HEK293 (cell line): ENCODE data around the gene MMP24OS.

Experiments used
- CTCF ChIA-PET: fragments of 350-600 bp; formaldehyde crosslinking; extraction: SDS; loops from one replicate; lab custom pipeline; 2021; ENCODE audit warnings: antibody characterized with exemption; lab: Yijun Ruan, JAX
- POLR2A ChIA-PET: fragments of 300-600 bp; formaldehyde crosslinking; extraction: SDS; loops from one replicate; lab custom pipeline; 2020; ENCODE audit warnings: antibody characterized with exemption, inconsistent platforms; lab: Yijun Ruan, JAX
- H3K27ac ChIP-seq: fragments of 200-500 bp; sonication (Bioruptor generic); 2 replicates; pipeline ENCODE4 v1.5.1; 2014; ENCODE audit warnings: low read depth, low read length, control low read depth, inconsistent platforms; ENCODE audit errors: extremely low read depth
- H3K36me3 ChIP-seq, 2 experiments: fragments of 200-500 bp in 1 of 2; sonication (Bioruptor generic) in 1 of 2; 1 replicate in 1 of 2; 2 replicates in 1 of 2; pipeline ENCODE4 v1.5.1; 2014 to 2017; ENCODE audit warnings: inconsistent platforms in 2 of 2, low read length in 2 of 2; ENCODE audit not compliant: control insufficient read depth in 2 of 2, insufficient read depth in 1 of 2
- H3K4me1 ChIP-seq: fragments of 200-500 bp; sonication (Bioruptor generic); 2 replicates; pipeline ENCODE4 v1.5.1; 2014; ENCODE audit warnings: mild to moderate bottlenecking, low read length, inconsistent platforms; ENCODE audit not compliant: control insufficient read depth, insufficient read depth
- H3K4me3 ChIP-seq: 2 replicates; pipeline ENCODE4 v1.5.1; 2011; ENCODE audit warnings: low read depth, mild to moderate bottlenecking, control low read depth, low read length, moderate library complexity
- H3K9me3 ChIP-seq: fragments of 200-500 bp; sonication (Bioruptor generic); 2 replicates; pipeline ENCODE4 v1.5.1; 2014; ENCODE audit warnings: low read depth, low read length, inconsistent platforms; ENCODE audit not compliant: control insufficient read depth, insufficient read depth
- MZF1 ChIP-seq: fragments of 450-650 bp; formaldehyde crosslinking; IDR thresholded peaks from 2 replicates; pipeline ENCODE4 v1.5.1; 2017; ENCODE audit warnings: missing biosample characterization, missing genetic modification characterization, borderline replicate concordance
- TRIM28 ChIP-seq: IDR thresholded peaks from 2 replicates; pipeline ENCODE4 v1.6.1; 2011; ENCODE audit warnings: low read length, control low read depth, borderline replicate concordance
- ZBTB20 ChIP-seq: fragments of 450-650 bp; formaldehyde crosslinking; IDR thresholded peaks from 2 replicates; pipeline ENCODE4 v1.5.1; 2016; ENCODE audit warnings: missing biosample characterization, missing genetic modification characterization
- ZFHX2 ChIP-seq: fragments of 450-650 bp; formaldehyde crosslinking; conservative IDR thresholded peaks from 2 replicates; pipeline ENCODE4 v1.5.1; 2016; ENCODE audit warnings: missing biosample characterization, missing genetic modification characterization
- ZIC2 ChIP-seq: fragments of 450-650 bp; formaldehyde crosslinking; IDR thresholded peaks from 2 replicates; pipeline ENCODE4 v1.5.1; 2016; ENCODE audit warnings: missing biosample characterization, missing genetic modification characterization
- ZNF133 ChIP-seq: fragments of 450-650 bp; formaldehyde crosslinking; IDR thresholded peaks from 2 replicates; pipeline ENCODE4 v1.5.1; 2016; ENCODE audit warnings: missing biosample characterization, missing genetic modification characterization
- ZNF138 ChIP-seq: fragments of 450-650 bp; formaldehyde crosslinking; IDR thresholded peaks from 2 replicates; pipeline ENCODE4 v1.5.1; 2016; ENCODE audit warnings: missing biosample characterization, missing genetic modification characterization, borderline replicate concordance
- ZNF169 ChIP-seq: fragments of 450-650 bp; formaldehyde crosslinking; IDR thresholded peaks from 2 replicates; pipeline ENCODE4 v1.5.1; 2016; ENCODE audit warnings: missing biosample characterization, missing genetic modification characterization
- ZNF239 ChIP-seq: fragments of 450-650 bp; formaldehyde crosslinking; IDR thresholded peaks from 2 replicates; pipeline ENCODE4 v1.5.1; 2016; ENCODE audit warnings: missing biosample characterization, missing genetic modification characterization
- ZNF292 ChIP-seq: fragments of 450-650 bp; formaldehyde crosslinking; IDR thresholded peaks from 2 replicates; pipeline ENCODE4 v1.5.1; 2016; ENCODE audit warnings: low read depth, missing biosample characterization, missing genetic modification characterization, borderline replicate concordance
- ZNF324 ChIP-seq: fragments of 450-650 bp; formaldehyde crosslinking; IDR thresholded peaks from 2 replicates; pipeline ENCODE4 v1.5.1; 2016; ENCODE audit warnings: missing biosample characterization, missing genetic modification characterization
- ZNF394 ChIP-seq: fragments of 450-650 bp; formaldehyde crosslinking; IDR thresholded peaks from 2 replicates; pipeline ENCODE4 v1.5.1; 2016; ENCODE audit warnings: missing biosample characterization, missing genetic modification characterization, mild to moderate bottlenecking, moderate library complexity, borderline replicate concordance
- ZNF426 ChIP-seq: fragments of 450-650 bp; formaldehyde crosslinking; IDR thresholded peaks from 2 replicates; pipeline ENCODE4 v1.5.1; 2017; ENCODE audit warnings: missing biosample characterization, missing genetic modification characterization, mild to moderate bottlenecking, inconsistent platforms, moderate library complexity
- ZNF473 ChIP-seq: fragments of 450-650 bp; formaldehyde crosslinking; IDR thresholded peaks from 2 replicates; pipeline ENCODE4 v1.5.1; 2017; ENCODE audit warnings: missing biosample characterization, missing genetic modification characterization
- ZNF48 ChIP-seq: fragments of 450-650 bp; formaldehyde crosslinking; IDR thresholded peaks from 2 replicates; pipeline ENCODE4 v1.5.1; 2016; ENCODE audit warnings: missing biosample characterization, missing genetic modification characterization
- ZNF529 ChIP-seq: fragments of 450-650 bp; formaldehyde crosslinking; IDR thresholded peaks from 2 replicates; pipeline ENCODE4 v1.5.1; 2017; ENCODE audit warnings: missing genetic modification characterization, missing biosample characterization; ENCODE audit not compliant: insufficient replicate concordance
- ZNF600 ChIP-seq: fragments of 450-650 bp; formaldehyde crosslinking; IDR thresholded peaks from 2 replicates; pipeline ENCODE4 v1.5.1; 2016; ENCODE audit warnings: missing biosample characterization, missing genetic modification characterization
- ZNF623 ChIP-seq: fragments of 450-650 bp; formaldehyde crosslinking; IDR thresholded peaks from 2 replicates; pipeline ENCODE4 v1.5.1; 2016; ENCODE audit warnings: missing biosample characterization, missing genetic modification characterization
- ZNF654 ChIP-seq: fragments of 450-650 bp; formaldehyde crosslinking; IDR thresholded peaks from 2 replicates; pipeline ENCODE4 v1.5.1; 2016; ENCODE audit warnings: low read depth, missing biosample characterization, missing genetic modification characterization
- ZNF660 ChIP-seq: fragments of 450-650 bp; IDR thresholded peaks from 2 replicates; pipeline ENCODE4 v1.5.1; 2018; ENCODE audit warnings: missing biosample characterization, mild to moderate bottlenecking, missing genetic modification characterization
- ZNF664 ChIP-seq: fragments of 450-650 bp; formaldehyde crosslinking; IDR thresholded peaks from 2 replicates; pipeline ENCODE4 v1.5.1; 2016; ENCODE audit warnings: missing biosample characterization, missing genetic modification characterization
- ZNF677 ChIP-seq: fragments of 450-650 bp; IDR thresholded peaks from 2 replicates; pipeline ENCODE4 v1.5.0; 2018; ENCODE audit warnings: missing biosample characterization, mild to moderate bottlenecking, missing genetic modification characterization, moderate library complexity
- ZNF785 ChIP-seq: fragments of 450-650 bp; formaldehyde crosslinking; IDR thresholded peaks from 2 replicates; pipeline ENCODE4 v1.5.1; 2016; ENCODE audit warnings: missing biosample characterization, missing genetic modification characterization
- TF ChIP-seq, protein P1 (sequence below): fragments of 450-650 bp; formaldehyde crosslinking; IDR thresholded peaks from 2 replicates; pipeline ENCODE4 v1.5.1; 2016; ENCODE audit warnings: missing biosample characterization, missing genetic modification characterization
- TF ChIP-seq, protein P2 (sequence below): fragments of 450-650 bp; formaldehyde crosslinking; IDR thresholded peaks from 2 replicates; pipeline ENCODE4 v1.5.1; 2017; ENCODE audit warnings: missing biosample characterization, missing genetic modification characterization
- TF ChIP-seq, protein P3 (sequence below): fragments of 450-650 bp; formaldehyde crosslinking; IDR thresholded peaks from 2 replicates; pipeline ENCODE4 v1.5.1; 2016; ENCODE audit warnings: missing biosample characterization, missing genetic modification characterization
- TF ChIP-seq, protein P4 (sequence below): fragments of 450-650 bp; formaldehyde crosslinking; IDR thresholded peaks from 2 replicates; pipeline ENCODE4 v1.5.1; 2016; ENCODE audit warnings: missing biosample characterization, missing genetic modification characterization

The MMP24OS gene

DNA sequence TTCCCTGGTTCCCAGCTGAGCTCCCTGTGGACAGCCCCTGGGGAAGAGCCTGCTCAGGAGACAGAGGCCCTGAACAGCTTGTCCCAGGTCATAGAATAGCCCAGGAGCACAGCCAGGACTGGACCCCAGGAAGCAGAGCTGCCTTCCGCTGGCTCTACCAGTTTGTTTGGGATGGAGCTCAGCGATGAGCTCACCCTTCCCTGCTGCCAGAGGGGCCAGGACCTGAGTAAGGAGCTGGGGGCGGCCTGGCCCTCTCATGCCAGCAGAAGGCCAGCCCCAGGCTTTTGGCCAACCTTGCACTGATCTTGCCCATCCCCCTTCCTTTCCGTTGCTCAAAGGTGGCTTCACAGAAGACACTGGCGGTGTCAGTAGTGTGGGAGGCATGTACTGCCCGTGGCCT, 17.5 kb downstream of the MMP24OS start:
- Histone ChIP-seq H3K27ac (no peak overlapping the region), H3K4me1 (no peaks in the 10 kb centered on the region), H3K4me3 (no peak overlapping the region), H3K9me3 (no peaks in the 10 kb centered on the region), H3K36me3 (no peaks in the 10 kb centered on the region)
- POLR2A ChIA-PET, result interaction anchor here (0.6 kb wide), 2 partner anchors 170 to 179 kb away, joined by 3 to 5 read pairs; no protein-coding TSS in a partner anchor
- TF ChIP-seq ZFHX2 (tag by site-specific recombination), result peak; percentile 33; the same call in 1 of the 2 replicates
- peak; percentile 68 for TF ChIP-seq ZIC2 (tag by site-specific recombination)
- no peak for TF ChIP-seq ZBTB20 (tag by site-specific recombination)
- CTCF ChIA-PET, result interaction anchor here (0.7 to 1.0 kb wide), 2 partner anchors 9 to 410 kb away, joined by 3 read pairs; no protein-coding TSS in a partner anchor

DNA sequence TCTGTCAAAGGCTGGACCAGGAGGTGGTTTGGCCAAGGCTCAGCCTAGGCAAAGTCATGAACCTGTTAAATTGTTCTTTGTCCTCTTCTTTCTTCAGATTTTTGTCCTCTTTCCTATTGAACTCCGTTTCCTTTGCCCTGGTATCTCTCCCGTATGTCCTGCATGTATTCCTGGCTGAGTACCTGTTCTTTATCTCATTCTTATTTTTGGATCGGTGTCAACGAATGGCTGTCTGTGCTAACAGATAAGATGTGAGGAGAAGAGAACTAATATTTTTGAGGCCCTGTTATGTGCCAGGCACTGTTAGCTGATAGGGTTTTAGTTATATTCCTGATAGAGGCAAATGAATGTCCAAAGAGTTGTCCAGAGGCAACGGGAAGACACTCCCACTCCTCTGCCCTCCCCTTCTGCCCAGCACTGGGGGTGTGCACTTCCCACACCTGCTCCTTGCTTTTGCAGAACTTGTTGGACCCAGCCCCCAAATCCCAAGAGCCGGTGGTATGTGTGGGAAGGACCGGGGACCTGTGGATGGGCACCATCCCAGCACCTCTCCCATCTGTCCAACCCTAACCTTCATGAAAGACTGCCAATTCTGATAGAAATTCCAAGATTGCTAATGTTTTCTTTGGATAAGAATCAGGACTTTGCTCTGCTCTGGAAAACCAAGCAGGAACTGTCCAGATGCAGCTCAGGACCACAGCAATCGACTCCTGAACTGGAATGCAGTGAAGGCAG, 20.6 kb downstream of the MMP24OS start:
- CTCF ChIA-PET, result interaction anchor here (1.6 kb wide), 1 partner anchor 112 kb away, joined by 4 read pairs; no protein-coding TSS in a partner anchor
- Histone ChIP-seq H3K27ac (no peak overlapping the region), H3K9me3 (no peaks in the 10 kb centered on the region), H3K36me3 (no peaks in the 10 kb centered on the region), H3K4me1 (no peaks in the 10 kb centered on the region), H3K4me3 (no peak overlapping the region)
- POLR2A ChIA-PET, result interaction anchor here (0.5 kb wide), 1 partner anchor 26 kb away, joined by 4 read pairs; no protein-coding TSS in a partner anchor
- no peak for TF ChIP-seq ZNF394
- TF ChIP-seq, protein P1, sequence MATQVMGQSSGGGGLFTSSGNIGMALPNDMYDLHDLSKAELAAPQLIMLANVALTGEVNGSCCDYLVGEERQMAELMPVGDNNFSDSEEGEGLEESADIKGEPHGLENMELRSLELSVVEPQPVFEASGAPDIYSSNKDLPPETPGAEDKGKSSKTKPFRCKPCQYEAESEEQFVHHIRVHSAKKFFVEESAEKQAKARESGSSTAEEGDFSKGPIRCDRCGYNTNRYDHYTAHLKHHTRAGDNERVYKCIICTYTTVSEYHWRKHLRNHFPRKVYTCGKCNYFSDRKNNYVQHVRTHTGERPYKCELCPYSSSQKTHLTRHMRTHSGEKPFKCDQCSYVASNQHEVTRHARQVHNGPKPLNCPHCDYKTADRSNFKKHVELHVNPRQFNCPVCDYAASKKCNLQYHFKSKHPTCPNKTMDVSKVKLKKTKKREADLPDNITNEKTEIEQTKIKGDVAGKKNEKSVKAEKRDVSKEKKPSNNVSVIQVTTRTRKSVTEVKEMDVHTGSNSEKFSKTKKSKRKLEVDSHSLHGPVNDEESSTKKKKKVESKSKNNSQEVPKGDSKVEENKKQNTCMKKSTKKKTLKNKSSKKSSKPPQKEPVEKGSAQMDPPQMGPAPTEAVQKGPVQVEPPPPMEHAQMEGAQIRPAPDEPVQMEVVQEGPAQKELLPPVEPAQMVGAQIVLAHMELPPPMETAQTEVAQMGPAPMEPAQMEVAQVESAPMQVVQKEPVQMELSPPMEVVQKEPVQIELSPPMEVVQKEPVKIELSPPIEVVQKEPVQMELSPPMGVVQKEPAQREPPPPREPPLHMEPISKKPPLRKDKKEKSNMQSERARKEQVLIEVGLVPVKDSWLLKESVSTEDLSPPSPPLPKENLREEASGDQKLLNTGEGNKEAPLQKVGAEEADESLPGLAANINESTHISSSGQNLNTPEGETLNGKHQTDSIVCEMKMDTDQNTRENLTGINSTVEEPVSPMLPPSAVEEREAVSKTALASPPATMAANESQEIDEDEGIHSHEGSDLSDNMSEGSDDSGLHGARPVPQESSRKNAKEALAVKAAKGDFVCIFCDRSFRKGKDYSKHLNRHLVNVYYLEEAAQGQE (tag by site-specific recombination), result 0 out of 2 replicates have a peak, but pooled peaks have one; percentile 40
- TF ChIP-seq ZNF138 (tag by site-specific recombination), result no peak
- peak; percentile 35; the same call in 1 of the 2 replicates for TF ChIP-seq ZFHX2 (tag by site-specific recombination)
- TF ChIP-seq ZNF48, result no peak
- TF ChIP-seq ZNF529, result no peak
- no peak for TF ChIP-seq ZNF426
- no peak for TF ChIP-seq ZNF677 (tag by site-specific recombination)
- TF ChIP-seq ZNF654 (tag by site-specific recombination), result no peak
- TF ChIP-seq ZNF239 (tag by site-specific recombination), result no peak
- TF ChIP-seq ZNF785 (tag by site-specific recombination), result no peak
- no peak for TF ChIP-seq ZNF623 (tag by site-specific recombination)
- no peak for TF ChIP-seq ZNF324 (tag by site-specific recombination)
- TF ChIP-seq MZF1, result no peak
- TF ChIP-seq ZNF133 (tag by site-specific recombination), result no peak
- TF ChIP-seq, protein P2, sequence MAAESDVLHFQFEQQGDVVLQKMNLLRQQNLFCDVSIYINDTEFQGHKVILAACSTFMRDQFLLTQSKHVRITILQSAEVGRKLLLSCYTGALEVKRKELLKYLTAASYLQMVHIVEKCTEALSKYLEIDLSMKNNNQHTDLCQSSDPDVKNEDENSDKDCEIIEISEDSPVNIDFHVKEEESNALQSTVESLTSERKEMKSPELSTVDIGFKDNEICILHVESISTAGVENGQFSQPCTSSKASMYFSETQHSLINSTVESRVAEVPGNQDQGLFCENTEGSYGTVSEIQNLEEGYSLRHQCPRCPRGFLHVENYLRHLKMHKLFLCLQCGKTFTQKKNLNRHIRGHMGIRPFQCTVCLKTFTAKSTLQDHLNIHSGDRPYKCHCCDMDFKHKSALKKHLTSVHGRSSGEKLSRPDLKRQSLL, result no peak
- TF ChIP-seq ZNF600 (tag by site-specific recombination), result 0 out of 2 replicates have a peak, but pooled peaks have one; percentile 33
- 0 out of 2 replicates have a peak, but pooled peaks have one; percentile 47 for TF ChIP-seq ZNF664 (tag by site-specific recombination)
- no peak for TF ChIP-seq ZNF169 (tag by site-specific recombination)
- TF ChIP-seq ZBTB20 (tag by site-specific recombination), result no peak
- TF ChIP-seq, protein P3, sequence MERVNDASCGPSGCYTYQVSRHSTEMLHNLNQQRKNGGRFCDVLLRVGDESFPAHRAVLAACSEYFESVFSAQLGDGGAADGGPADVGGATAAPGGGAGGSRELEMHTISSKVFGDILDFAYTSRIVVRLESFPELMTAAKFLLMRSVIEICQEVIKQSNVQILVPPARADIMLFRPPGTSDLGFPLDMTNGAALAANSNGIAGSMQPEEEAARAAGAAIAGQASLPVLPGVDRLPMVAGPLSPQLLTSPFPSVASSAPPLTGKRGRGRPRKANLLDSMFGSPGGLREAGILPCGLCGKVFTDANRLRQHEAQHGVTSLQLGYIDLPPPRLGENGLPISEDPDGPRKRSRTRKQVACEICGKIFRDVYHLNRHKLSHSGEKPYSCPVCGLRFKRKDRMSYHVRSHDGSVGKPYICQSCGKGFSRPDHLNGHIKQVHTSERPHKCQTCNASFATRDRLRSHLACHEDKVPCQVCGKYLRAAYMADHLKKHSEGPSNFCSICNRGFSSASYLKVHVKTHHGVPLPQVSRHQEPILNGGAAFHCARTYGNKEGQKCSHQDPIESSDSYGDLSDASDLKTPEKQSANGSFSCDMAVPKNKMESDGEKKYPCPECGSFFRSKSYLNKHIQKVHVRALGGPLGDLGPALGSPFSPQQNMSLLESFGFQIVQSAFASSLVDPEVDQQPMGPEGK (tag by site-specific recombination), result no peak
- TF ChIP-seq ZNF292 (tag by site-specific recombination), result no peak
- TF ChIP-seq ZNF473 (tag by site-specific recombination), result no peak
- TF ChIP-seq ZNF660 (tag by site-specific recombination), result no peak
- no peak for TF ChIP-seq TRIM28
- TF ChIP-seq, protein P4, sequence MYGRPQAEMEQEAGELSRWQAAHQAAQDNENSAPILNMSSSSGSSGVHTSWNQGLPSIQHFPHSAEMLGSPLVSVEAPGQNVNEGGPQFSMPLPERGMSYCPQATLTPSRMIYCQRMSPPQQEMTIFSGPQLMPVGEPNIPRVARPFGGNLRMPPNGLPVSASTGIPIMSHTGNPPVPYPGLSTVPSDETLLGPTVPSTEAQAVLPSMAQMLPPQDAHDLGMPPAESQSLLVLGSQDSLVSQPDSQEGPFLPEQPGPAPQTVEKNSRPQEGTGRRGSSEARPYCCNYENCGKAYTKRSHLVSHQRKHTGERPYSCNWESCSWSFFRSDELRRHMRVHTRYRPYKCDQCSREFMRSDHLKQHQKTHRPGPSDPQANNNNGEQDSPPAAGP, result no peak
